K562 (cell line): Measurements from ENCODE around the gene NTSR1. TPM values are rescaled to one million over a fixed set of nuclear protein-coding genes. Genes with fewer than 3 reads are reported as not detected.

ENCODE experiments used
- BCL6 ChIP-seq: fragments of 250-450 bp; sonication (Bioruptor Pico); IDR thresholded peaks from 2 replicates; pipeline ENCODE4 v1.4.0; 2020
- CBFB ChIP-seq: sonication (generic); formaldehyde crosslinking; IDR thresholded peaks from 2 replicates; pipeline ENCODE4 v1.4.0; 2020; ENCODE audit warnings: mild to moderate bottlenecking, missing genetic modification reagents
- CBX1 ChIP-seq: sonication (generic); IDR thresholded peaks from 2 replicates; pipeline ENCODE4 v1.6.1; 2016; ENCODE audit warnings: antibody characterized with exemption, low read depth, mild to moderate bottlenecking
- FOXP1 ChIP-seq: sonication (generic); formaldehyde crosslinking; IDR thresholded peaks from 2 replicates; pipeline ENCODE4 v1.8.0; 2022; ENCODE audit warnings: mild to moderate bottlenecking, missing genetic modification reagents
- HDAC8 ChIP-seq: fragments of 450-650 bp; IDR thresholded peaks from 2 replicates; pipeline ENCODE4 v1.6.1; 2016; ENCODE audit warnings: mild to moderate bottlenecking, missing genetic modification characterization, moderate library complexity, missing compliant biosample characterization
- HMGN3 ChIP-seq: IDR thresholded peaks from 2 replicates; pipeline ENCODE4 v1.6.1; 2011; ENCODE audit warnings: borderline replicate concordance, low read depth, mild to moderate bottlenecking, mixed read lengths, low read length; ENCODE audit not compliant: insufficient read length; ENCODE audit errors: extremely low read depth
- HNRNPH1 ChIP-seq: fragments of 200-400 bp; formaldehyde crosslinking; optimal IDR thresholded peaks from 2 replicates; pipeline ENCODE3; 2017; ENCODE audit warnings: low read depth, mild to moderate bottlenecking, low read length, moderate library complexity
- KLF1 ChIP-seq: fragments of 450-650 bp; IDR thresholded peaks from 2 replicates; pipeline ENCODE4 v1.6.1; 2016; ENCODE audit warnings: missing genetic modification characterization, missing compliant biosample characterization
- NBN ChIP-seq: fragments of 450-650 bp; IDR thresholded peaks from 2 replicates; pipeline ENCODE4 v1.6.1; 2016; ENCODE audit warnings: low read depth, mild to moderate bottlenecking
- NFXL1 ChIP-seq: fragments of 450-650 bp; formaldehyde crosslinking; IDR thresholded peaks from 2 replicates; pipeline ENCODE4 v1.4.0; 2021; ENCODE audit warnings: mild to moderate bottlenecking
- PRPF4 ChIP-seq: fragments of 200-400 bp; formaldehyde crosslinking; IDR thresholded peaks from one replicate; pipeline ENCODE4 v1.6.1; 2017; ENCODE audit warnings: low read length, low read depth, mild to moderate bottlenecking; ENCODE audit not compliant: insufficient read depth, poor library complexity, severe bottlenecking
- RBM17 ChIP-seq: fragments of 200-400 bp; formaldehyde crosslinking; IDR thresholded peaks from 2 replicates; pipeline ENCODE4 v1.6.1; 2017; ENCODE audit warnings: low read depth, mild to moderate bottlenecking, low read length, borderline replicate concordance
- RBM25 ChIP-seq: fragments of 200-400 bp; formaldehyde crosslinking; IDR thresholded peaks from 2 replicates; pipeline ENCODE4 v1.6.1; 2018; ENCODE audit warnings: low read length, low read depth, moderate library complexity; ENCODE audit not compliant: severe bottlenecking
- SMAD4 ChIP-seq: fragments of 250-450 bp; sonication (Bioruptor Pico); conservative IDR thresholded peaks from 2 replicates; pipeline ENCODE4 v1.8.0; 2021; ENCODE audit warnings: inconsistent platforms, mild to moderate bottlenecking, moderate library complexity
- SMARCE1 ChIP-seq: fragments of 450-650 bp; IDR thresholded peaks from 2 replicates; pipeline ENCODE4 v1.7.1; 2016; ENCODE audit warnings: mild to moderate bottlenecking
- TCF7L2 ChIP-seq: fragments of 150-350 bp; IDR thresholded peaks from 2 replicates; pipeline ENCODE4 v1.6.1; 2016; ENCODE audit warnings: low read depth, mild to moderate bottlenecking, low read length, moderate library complexity
- ZBED1 ChIP-seq: IDR thresholded peaks from 2 replicates; pipeline ENCODE4 v1.6.1; 2014
- ZNF253 ChIP-seq: fragments of 250-450 bp; sonication (Bioruptor Pico); conservative IDR thresholded peaks from 2 replicates; pipeline ENCODE4 v1.6.1; 2021; ENCODE audit warnings: mild to moderate bottlenecking
- ZNF316 ChIP-seq: fragments of 450-650 bp; IDR thresholded peaks from 2 replicates; pipeline ENCODE4 v1.6.1; 2016
- ZNF324 ChIP-seq: fragments of 250-450 bp; sonication (Bioruptor Pico); IDR thresholded peaks from 2 replicates; pipeline ENCODE4 v1.4.0; 2020; ENCODE audit warnings: mild to moderate bottlenecking
- ZNF41 ChIP-seq: fragments of 250-450 bp; sonication (Bioruptor Pico); conservative IDR thresholded peaks from 2 replicates; pipeline ENCODE4 v1.4.0; 2020; ENCODE audit warnings: mild to moderate bottlenecking
- polyA plus RNA-seq, 8 experiments: library from polyadenylated mRNA; depleted of rRNA in 4 of 8; stranded (reverse) in 5 of 8; unstranded in 3 of 8; fragments of >200 nt; fragmentation: Nextera tagmentation in 2 of 8; fragmentation: Illumina TruSeq in 1 of 8; extraction: Ambion mirVana in 2 of 8; extraction: Trizol in 1 of 8; gene quantifications; 2 replicates each; pipeline versions ENCODE4 v1.2.1 to v1.2.3, GENCODE V29; 2011 to 2014; ENCODE audit warnings: inconsistent platforms in 1 of 8, missing spikeins in 1 of 8
- total RNA-seq, 7 experiments: library from RNA; depleted of rRNA in 6 of 7; stranded (reverse); fragments of >200 nt in 6 of 7; fragmentation: Illumina TruSeq in 2 of 7; extraction: Trizol in 2 of 7; gene quantifications; 2 replicates each; pipeline versions ENCODE4 v1.2.1 to v1.2.3, GENCODE V29; 2011 to 2021; ENCODE audit warnings: low replicate concordance in 1 of 7
- TF ChIP-seq, protein P1 (sequence below): fragments of 450-650 bp; IDR thresholded peaks from 2 replicates; pipeline ENCODE4 v1.6.1; 2016; ENCODE audit warnings: antibody characterized with exemption
- TF ChIP-seq, protein P2 (sequence below): fragments of 150-350 bp; IDR thresholded peaks from 2 replicates; pipeline ENCODE4 v1.6.1; 2014; ENCODE audit warnings: low read depth, mild to moderate bottlenecking, low read length, borderline replicate concordance
- TF ChIP-seq, protein P3 (sequence below): sonication (generic); formaldehyde crosslinking; IDR thresholded peaks from 2 replicates; pipeline ENCODE4 v1.9.0; 2022; ENCODE audit warnings: mild to moderate bottlenecking, missing genetic modification reagents
- TF ChIP-seq, protein P4 (sequence below): fragments of 450-650 bp; conservative IDR thresholded peaks from 2 replicates; pipeline ENCODE4 v1.6.1; 2016; ENCODE audit warnings: missing genetic modification characterization, low read depth, mild to moderate bottlenecking, missing compliant biosample characterization, moderate library complexity

Gene NTSR1
- total and polyA plus RNA-seq, 9 of the 15 experiments (the other 6 are each of a cell fraction or from before 2014, with no cell fraction given): 0.04 to 0.40 (median 0.13) TPM; not detected in 3

DNA sequence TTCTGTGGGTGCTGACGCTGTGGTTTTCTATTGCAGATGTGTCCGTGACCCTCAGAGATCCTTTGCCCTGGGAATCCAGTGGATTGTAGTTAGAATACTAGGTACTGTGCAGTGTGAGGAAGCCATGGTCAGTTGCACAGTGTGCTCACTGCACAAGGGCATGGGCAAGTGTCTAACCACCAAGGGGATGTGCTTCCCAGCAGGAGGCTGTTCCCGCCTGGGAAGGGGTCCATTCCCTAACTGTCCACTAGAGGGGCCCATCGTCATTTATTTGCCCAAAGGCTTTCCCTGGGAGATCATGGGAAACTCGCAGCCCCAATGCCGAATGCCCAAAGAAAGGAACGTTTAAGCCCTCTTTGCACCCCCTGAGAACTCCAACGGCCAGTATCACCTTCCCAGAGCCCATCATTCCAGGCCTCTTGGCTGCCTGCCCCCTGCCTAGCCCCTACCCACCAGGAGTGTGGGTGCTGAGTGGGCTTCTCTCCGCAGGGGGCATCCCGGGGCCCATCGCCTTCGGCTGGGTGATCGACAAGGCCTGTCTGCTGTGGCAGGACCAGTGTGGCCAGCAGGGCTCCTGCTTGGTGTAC lies 40.1 kb upstream of the NTSR1 start (continued):
- TF ChIP-seq, protein P1, sequence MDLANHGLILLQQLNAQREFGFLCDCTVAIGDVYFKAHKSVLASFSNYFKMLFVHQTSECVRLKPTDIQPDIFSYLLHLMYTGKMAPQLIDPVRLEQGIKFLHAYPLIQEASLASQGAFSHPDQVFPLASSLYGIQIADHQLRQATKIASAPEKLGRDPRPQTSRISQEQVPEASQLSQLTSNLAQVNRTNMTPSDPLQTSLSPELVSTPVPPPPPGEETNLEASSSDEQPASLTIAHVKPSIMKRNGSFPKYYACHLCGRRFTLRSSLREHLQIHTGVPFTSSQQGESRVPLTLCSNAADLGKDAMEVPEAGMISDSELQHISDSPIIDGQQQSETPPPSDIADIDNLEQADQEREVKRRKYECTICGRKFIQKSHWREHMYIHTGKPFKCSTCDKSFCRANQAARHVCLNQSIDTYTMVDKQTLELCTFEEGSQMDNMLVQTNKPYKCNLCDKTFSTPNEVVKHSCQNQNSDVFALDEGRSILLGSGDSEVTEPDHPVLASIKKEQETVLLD: no peak
- TF ChIP-seq ZNF41 (CRISPR knock-in tag) (no peak), KLF1 (tag) (no peak), FOXP1 (CRISPR knock-in tag) (no peak), TCF7L2 (no peak), HNRNPH1 (no peak), SMAD4 (CRISPR knock-in tag) (no peak), NBN (no peak), CBX1 (no peak), ZNF316 (no peak), CBFB (CRISPR knock-in tag) (0 out of 2 replicates have a peak, but pooled peaks have one; percentile 36), HDAC8 (tag) (no peak), SMARCE1 (no peak), HMGN3 (no peak), ZNF324 (no peak), NFXL1 (CRISPR knock-in tag) (no peak), RBM17 (no peak), ZBED1 (no peak), RBM25 (no peak), ZNF253 (no peak), BCL6 (no peak), PRPF4 (no peak)
- TF ChIP-seq, protein P2, sequence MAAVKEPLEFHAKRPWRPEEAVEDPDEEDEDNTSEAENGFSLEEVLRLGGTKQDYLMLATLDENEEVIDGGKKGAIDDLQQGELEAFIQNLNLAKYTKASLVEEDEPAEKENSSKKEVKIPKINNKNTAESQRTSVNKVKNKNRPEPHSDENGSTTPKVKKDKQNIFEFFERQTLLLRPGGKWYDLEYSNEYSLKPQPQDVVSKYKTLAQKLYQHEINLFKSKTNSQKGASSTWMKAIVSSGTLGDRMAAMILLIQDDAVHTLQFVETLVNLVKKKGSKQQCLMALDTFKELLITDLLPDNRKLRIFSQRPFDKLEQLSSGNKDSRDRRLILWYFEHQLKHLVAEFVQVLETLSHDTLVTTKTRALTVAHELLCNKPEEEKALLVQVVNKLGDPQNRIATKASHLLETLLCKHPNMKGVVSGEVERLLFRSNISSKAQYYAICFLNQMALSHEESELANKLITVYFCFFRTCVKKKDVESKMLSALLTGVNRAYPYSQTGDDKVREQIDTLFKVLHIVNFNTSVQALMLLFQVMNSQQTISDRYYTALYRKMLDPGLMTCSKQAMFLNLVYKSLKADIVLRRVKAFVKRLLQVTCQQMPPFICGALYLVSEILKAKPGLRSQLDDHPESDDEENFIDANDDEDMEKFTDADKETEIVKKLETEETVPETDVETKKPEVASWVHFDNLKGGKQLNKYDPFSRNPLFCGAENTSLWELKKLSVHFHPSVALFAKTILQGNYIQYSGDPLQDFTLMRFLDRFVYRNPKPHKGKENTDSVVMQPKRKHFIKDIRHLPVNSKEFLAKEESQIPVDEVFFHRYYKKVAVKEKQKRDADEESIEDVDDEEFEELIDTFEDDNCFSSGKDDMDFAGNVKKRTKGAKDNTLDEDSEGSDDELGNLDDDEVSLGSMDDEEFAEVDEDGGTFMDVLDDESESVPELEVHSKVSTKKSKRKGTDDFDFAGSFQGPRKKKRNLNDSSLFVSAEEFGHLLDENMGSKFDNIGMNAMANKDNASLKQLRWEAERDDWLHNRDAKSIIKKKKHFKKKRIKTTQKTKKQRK: no peak
- TF ChIP-seq, protein P3, sequence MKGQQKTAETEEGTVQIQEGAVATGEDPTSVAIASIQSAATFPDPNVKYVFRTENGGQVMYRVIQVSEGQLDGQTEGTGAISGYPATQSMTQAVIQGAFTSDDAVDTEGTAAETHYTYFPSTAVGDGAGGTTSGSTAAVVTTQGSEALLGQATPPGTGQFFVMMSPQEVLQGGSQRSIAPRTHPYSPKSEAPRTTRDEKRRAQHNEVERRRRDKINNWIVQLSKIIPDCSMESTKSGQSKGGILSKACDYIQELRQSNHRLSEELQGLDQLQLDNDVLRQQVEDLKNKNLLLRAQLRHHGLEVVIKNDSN (CRISPR knock-in tag): no peak
- TF ChIP-seq, protein P4, sequence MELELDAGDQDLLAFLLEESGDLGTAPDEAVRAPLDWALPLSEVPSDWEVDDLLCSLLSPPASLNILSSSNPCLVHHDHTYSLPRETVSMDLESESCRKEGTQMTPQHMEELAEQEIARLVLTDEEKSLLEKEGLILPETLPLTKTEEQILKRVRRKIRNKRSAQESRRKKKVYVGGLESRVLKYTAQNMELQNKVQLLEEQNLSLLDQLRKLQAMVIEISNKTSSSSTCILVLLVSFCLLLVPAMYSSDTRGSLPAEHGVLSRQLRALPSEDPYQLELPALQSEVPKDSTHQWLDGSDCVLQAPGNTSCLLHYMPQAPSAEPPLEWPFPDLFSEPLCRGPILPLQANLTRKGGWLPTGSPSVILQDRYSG (tag): no peak
